ENCODE results near the gene IL17RC. TPM values are rescaled to one million over a fixed set of nuclear protein-coding genes. Genes with fewer than 3 reads are reported as not detected.

Gene IL17RC
- total and polyA plus RNA-seq, 3 experiments from 2014 or later, result 0.20 to 11.0 (median 0.31) TPM

GRCh38 chr3:9966841-9967240 lies 49.9 kb downstream of the IL17RC start:
- Mint-ChIP-seq H3K27ac (peak overlapping the region in 1 of 8 donors; percentile 38), H3K36me3 (peaks cover 23 to 79% (median 32%) of the 10 kb centered on the region in 3 donors), H3K4me3 (no peak overlapping the region), H3K4me1 (no peaks in the 10 kb centered on the region), H3K9me3 (no peaks in the 10 kb centered on the region), H3K27me3 (no peaks in the 10 kb centered on the region)
- Histone ChIP-seq H3K36me3 (ENCODE audit: insufficient read depth, low read length) (peaks cover 40% of the 10 kb centered on the region), H3K4me3 (ENCODE audit: low read length) (no peak overlapping the region), H3K27ac (ENCODE audit: low read depth, low read length) (no peak overlapping the region), H3K9me3 (ENCODE audit: low read length) (no peaks in the 10 kb centered on the region), H3K4me1 (ENCODE audit: insufficient read depth, low read length) (no peaks in the 10 kb centered on the region), H3K27me3 (ENCODE audit: insufficient read depth, low read length, poor library complexity, severe bottlenecking) (no peaks in the 10 kb centered on the region)
- ChIA-PET CTCF (no interaction called here), POLR2A (no interaction called here)
- no peak for DNase-seq

- Histone ChIP-seq H3K36me3 (ENCODE audit: insufficient read depth, low read length) (peaks cover 50% of the 10 kb centered on the region), H3K4me1 (ENCODE audit: insufficient read depth, low read length) (no peaks in the 10 kb centered on the region), H3K27me3 (ENCODE audit: insufficient read depth, low read length, poor library complexity, severe bottlenecking) (no peaks in the 10 kb centered on the region), H3K4me3 (ENCODE audit: low read length) (no peak overlapping the region), H3K9me3 (ENCODE audit: low read length) (no peaks in the 10 kb centered on the region), H3K27ac (ENCODE audit: low read depth, low read length) (no peak overlapping the region)
- peaks cover 26 to 78% (median 30%) of the 10 kb centered on the region in 3 donors for H3K36me3 Mint-ChIP-seq
- no peaks in the 10 kb centered on the region for H3K4me1 Mint-ChIP-seq
- POLR2A ChIA-PET, result no interaction called here
- H3K9me3 Mint-ChIP-seq, result no peaks in the 10 kb centered on the region
- H3K27me3 Mint-ChIP-seq, result no peaks in the 10 kb centered on the region
- DNase-seq, result no peak
- CTCF ChIA-PET, result interaction anchor here (0.7 kb wide), 1 partner anchor 12 kb away, joined by 3 read pairs; no protein-coding TSS in a partner anchor
- no peak overlapping the region for H3K4me3 Mint-ChIP-seq
- no peak overlapping the region for H3K27ac Mint-ChIP-seq
Measured at GRCh38 chr3:9969632-9970019, 52.7 kb downstream of the IL17RC start.

GRCh38 chr3:9970020-9970652 lies 53.2 kb downstream of the IL17RC start:
- POLR2A ChIA-PET, result no interaction called here
- H3K9me3 Mint-ChIP-seq, result no peaks in the 10 kb centered on the region
- peaks cover 26 to 78% (median 32%) of the 10 kb centered on the region in 3 donors for H3K36me3 Mint-ChIP-seq

GRCh38 chr3:9976721-9977709 lies 60.1 kb downstream of the IL17RC start:
- ChIA-PET POLR2A (interaction anchor here (0.5 to 0.8 kb wide), 2 partner anchors 44 to 176 kb away, joined by 3 to 9 read pairs; partner anchors contain the start of gene CRELD1), CTCF (no interaction called here)
- no peak for DNase-seq
- H3K4me3 Mint-ChIP-seq, result no peak overlapping the region
- H3K36me3 Mint-ChIP-seq, result peaks cover 7 to 74% (median 27%) of the 10 kb centered on the region in 3 donors
- Histone ChIP-seq H3K36me3 (ENCODE audit: insufficient read depth, low read length) (peaks cover 27% of the 10 kb centered on the region), H3K4me3 (ENCODE audit: low read length) (no peak overlapping the region), H3K4me1 (ENCODE audit: insufficient read depth, low read length) (no peaks in the 10 kb centered on the region), H3K27ac (ENCODE audit: low read depth, low read length) (peak overlapping the region; percentile 77), H3K9me3 (ENCODE audit: low read length) (no peaks in the 10 kb centered on the region), H3K27me3 (ENCODE audit: insufficient read depth, low read length, poor library complexity, severe bottlenecking) (no peaks in the 10 kb centered on the region)
- no peaks in the 10 kb centered on the region for H3K9me3 Mint-ChIP-seq
- peak overlapping the region in 1 of 8 donors; percentile 73 for H3K27ac Mint-ChIP-seq
- H3K27me3 Mint-ChIP-seq, result no peaks in the 10 kb centered on the region
- H3K4me1 Mint-ChIP-seq, result peaks cover 8 to 22% (median 17%) of the 10 kb centered on the region in 3 donors

More at GRCh38 chr3:9970020-9970652, 53.2 kb downstream of the IL17RC start:
- no peak for DNase-seq
- Histone ChIP-seq H3K36me3 (ENCODE audit: insufficient read depth, low read length) (peaks cover 48% of the 10 kb centered on the region), H3K9me3 (ENCODE audit: low read length) (no peaks in the 10 kb centered on the region), H3K27me3 (ENCODE audit: insufficient read depth, low read length, poor library complexity, severe bottlenecking) (no peaks in the 10 kb centered on the region), H3K4me1 (ENCODE audit: insufficient read depth, low read length) (no peaks in the 10 kb centered on the region), H3K4me3 (ENCODE audit: low read length) (no peak overlapping the region), H3K27ac (ENCODE audit: low read depth, low read length) (no peak overlapping the region)
- CTCF ChIA-PET, result interaction anchor here (0.7 kb wide), 1 partner anchor 12 kb away, joined by 3 read pairs; no protein-coding TSS in a partner anchor
- no peak overlapping the region for H3K4me3 Mint-ChIP-seq
- no peaks in the 10 kb centered on the region for H3K4me1 Mint-ChIP-seq
- no peaks in the 10 kb centered on the region for H3K27me3 Mint-ChIP-seq
- H3K27ac Mint-ChIP-seq, result no peak overlapping the region

GRCh38 chr3:9978710-9979305 lies 61.9 kb downstream of the IL17RC start:
- Histone ChIP-seq H3K4me3 (ENCODE audit: low read length) (no peak overlapping the region), H3K27me3 (ENCODE audit: insufficient read depth, low read length, poor library complexity, severe bottlenecking) (no peaks in the 10 kb centered on the region), H3K27ac (ENCODE audit: low read depth, low read length) (peak overlapping the region; percentile 43), H3K36me3 (ENCODE audit: insufficient read depth, low read length) (peaks cover 20% of the 10 kb centered on the region), H3K9me3 (ENCODE audit: low read length) (no peaks in the 10 kb centered on the region), H3K4me1 (ENCODE audit: insufficient read depth, low read length) (no peaks in the 10 kb centered on the region)
- Mint-ChIP-seq H3K4me3 (no peak overlapping the region), H3K27ac (peak overlapping the region in 3 of 8 donors; percentile 11 to 69 (median 66)), H3K4me1 (peaks cover 8 to 29% (median 27%) of the 10 kb centered on the region in 3 donors), H3K9me3 (no peaks in the 10 kb centered on the region), H3K36me3 (peaks cover 7 to 69% (median 23%) of the 10 kb centered on the region in 3 donors), H3K27me3 (no peaks in the 10 kb centered on the region)
- ChIA-PET CTCF (no interaction called here), POLR2A (no interaction called here)
- no peak for DNase-seq

GRCh38 chr3:9980251-9980650 lies 63.4 kb downstream of the IL17RC start:
- no peaks in the 10 kb centered on the region for H3K27me3 ChIP-seq (ENCODE audit: insufficient read depth, low read length, poor library complexity, severe bottlenecking)
- peaks cover 14% of the 10 kb centered on the region for H3K36me3 ChIP-seq (ENCODE audit: insufficient read depth, low read length)
- H3K4me1 ChIP-seq (ENCODE audit: insufficient read depth, low read length), result peaks cover 3% of the 10 kb centered on the region
- H3K27ac Mint-ChIP-seq, result peak overlapping the region in 2 of 8 donors; percentile 24 to 27
- H3K4me3 Mint-ChIP-seq, result no peak overlapping the region
- H3K27ac ChIP-seq (ENCODE audit: low read depth, low read length), result no peak overlapping the region
- no peaks in the 10 kb centered on the region for H3K9me3 ChIP-seq (ENCODE audit: low read length)
- ChIA-PET POLR2A (interaction anchor here (0.7 kb wide), 1 partner anchor 120 kb away, joined by 3 read pairs; no protein-coding TSS in a partner anchor), CTCF (no interaction called here)
- peaks cover 10 to 36% (median 32%) of the 10 kb centered on the region in 3 donors for H3K4me1 Mint-ChIP-seq
- H3K27me3 Mint-ChIP-seq, result no peaks in the 10 kb centered on the region
- no peak for DNase-seq
- peaks cover 4 to 61% (median 18%) of the 10 kb centered on the region in 3 donors for H3K36me3 Mint-ChIP-seq
- H3K4me3 ChIP-seq (ENCODE audit: low read length), result no peak overlapping the region
- H3K9me3 Mint-ChIP-seq, result no peaks in the 10 kb centered on the region

Measured in CD8-positive, alpha-beta memory T cell (primary cell).